Body of pancreas (tissue), 4 donors: ENCODE results near the gene PRSS16. TPM values are rescaled to one million over a fixed set of nuclear protein-coding genes. Genes with fewer than 3 reads are reported as not detected.
A peak's percentile ranks its signal among the peaks of the same experiment; 100 is the strongest.

ENCODE experiments used
- ATAC-seq: fragments of 150-250 bp; one replicate; pipeline ENCODE4 v1.9.1; 2016
- DNase-seq, 4 donors: peaks; one replicate each; pipeline ENCODE4 v3.0.0-alpha.2; 2019
- H3K27ac ChIP-seq, 4 donors: fragments of 200-600 bp; sonication (generic); 1 replicate in 3 of 4; 2 replicates in 1 of 4; pipeline versions ENCODE4 v1.5.1 to v1.6.1; 2016 to 2019; ENCODE audit warnings: mild to moderate bottlenecking in 1 of 4, mixed read lengths in 1 of 4, moderate library complexity in 1 of 4
- H3K27me3 ChIP-seq, 2 donors: fragments of 200-600 bp; sonication (generic); one replicate each; pipeline ENCODE4 v1.6.0; 2016; ENCODE audit warnings: mild to moderate bottlenecking in 1 of 2
- H3K36me3 ChIP-seq, 2 donors: fragments of 200-600 bp; sonication (generic); replicated peaks in 1 of 2; 2 replicates each; pipeline ENCODE4 v1.5.1; 2016; ENCODE audit warnings: low read depth in 2 of 2; ENCODE audit not compliant: insufficient read depth in 1 of 2
- H3K4me1 ChIP-seq: fragments of 200-600 bp; sonication (generic); one replicate; pipeline ENCODE4 v1.6.0; 2016
- H3K4me3 ChIP-seq, 2 donors: fragments of 200-600 bp; sonication (generic); 1 replicate in 1 of 2; 2 replicates in 1 of 2; pipeline ENCODE4 v1.5.1; 2016 to 2019
- H3K9me3 ChIP-seq, 3 donors: fragments of 200-600 bp; sonication (generic); 1 replicate in 2 of 3; 2 replicates in 1 of 3; pipeline ENCODE4 v1.5.1; 2016
- CTCF ChIP-seq, 7 experiments: fragments of 450-650 bp in 4 of 7; fragments of 200-600 bp in 3 of 7; sonication (generic) in 3 of 7; IDR thresholded peaks; one replicate each; pipeline ENCODE4 v1.5.1; 2016 to 2019; ENCODE audit warnings: antibody characterized with exemption in 7 of 7
- POLR2A ChIP-seq, 3 donors: fragments of 450-650 bp; IDR thresholded peaks; one replicate each; pipeline ENCODE4 v1.6.1; 2016; ENCODE audit warnings: antibody characterized with exemption in 3 of 3, mild to moderate bottlenecking in 2 of 3
- whole genome bisulfite sequencing, 2 donors: methylation state at CpG; one replicate each; pipeline ENCODE4 v1.1.5; 2017; 5-methylcytosine and 5-hydroxymethylcytosine counted together
- intact Hi-C: fragments of 100-400 bp; cut with DNase I; formaldehyde crosslinking; loops from one replicate; pipeline ENCODE4 v1.15.1; 2023
- total RNA-seq, 2 donors: library from RNA; depleted of rRNA; stranded (reverse); fragments of >200 nt; gene quantifications; one replicate each; pipeline ENCODE4 v1.1.0, GENCODE V29; 2016

Gene PRSS16
- total RNA-seq, 2 donors from 2014 or later = 10.9 to 43.8 TPM

DNA sequence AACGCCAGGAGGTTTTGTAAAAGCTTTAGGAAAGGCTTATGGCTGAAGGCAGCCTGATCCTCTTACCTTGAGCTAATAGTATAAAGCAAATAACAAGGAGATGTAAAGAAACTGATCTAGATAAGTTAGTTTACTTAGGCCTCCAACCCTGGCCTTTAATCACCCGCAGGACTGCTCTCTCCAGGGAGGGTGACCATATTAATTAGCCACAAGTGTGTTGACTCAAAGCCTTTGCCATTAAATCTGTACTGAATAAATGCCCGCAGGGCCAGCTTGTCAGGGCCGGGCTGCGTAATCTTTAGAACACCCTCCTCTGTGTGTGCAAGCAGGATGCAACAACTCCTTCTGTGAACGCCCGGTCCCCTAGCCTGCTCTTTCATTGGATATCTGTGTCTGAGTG lies 6.1 kb upstream of the PRSS16 start:
- intact Hi-C loops = no loop called here
- H3K9me3 ChIP-seq = no peaks in the 10 kb centered on the region
- no peak for TF ChIP-seq CTCF (IDR thresholded peaks at IDR 0.05)
- no peak for TF ChIP-seq POLR2A (IDR thresholded peaks at IDR 0.05)
- no peak overlapping the region for H3K27ac ChIP-seq
- no peaks in the 10 kb centered on the region for H3K4me1 ChIP-seq
- H3K36me3 ChIP-seq = no peaks in the 10 kb centered on the region
- WGBS, 2 donors = 70 to 74% methylated on average over 5 to 7 of the region's 7 CpGs
- no peak overlapping the region for H3K4me3 ChIP-seq
- H3K27me3 ChIP-seq = peaks cover 2 to 32% of the 10 kb centered on the region in 2 donors
- no peak for DNase-seq
- ATAC-seq = no peak

- H3K27me3 ChIP-seq = peaks cover 2 to 31% of the 10 kb centered on the region in 2 donors
- TF ChIP-seq CTCF (IDR thresholded peaks at IDR 0.05) = no peak
- TF ChIP-seq POLR2A (IDR thresholded peaks at IDR 0.05) = no peak
- no peaks in the 10 kb centered on the region for H3K9me3 ChIP-seq
- H3K4me1 ChIP-seq = no peaks in the 10 kb centered on the region
- H3K36me3 ChIP-seq = no peaks in the 10 kb centered on the region
- no peak for DNase-seq
- no peak overlapping the region for H3K27ac ChIP-seq
- intact Hi-C loops = no loop called here
- no peak overlapping the region for H3K4me3 ChIP-seq
- ATAC-seq = no peak
- 57 to 62% methylated on average over 14 of the region's 14 CpGs for WGBS, 2 donors
Measured at GRCh38 chr6:27242589-27243265, 4.8 kb upstream of the PRSS16 start.

DNA sequence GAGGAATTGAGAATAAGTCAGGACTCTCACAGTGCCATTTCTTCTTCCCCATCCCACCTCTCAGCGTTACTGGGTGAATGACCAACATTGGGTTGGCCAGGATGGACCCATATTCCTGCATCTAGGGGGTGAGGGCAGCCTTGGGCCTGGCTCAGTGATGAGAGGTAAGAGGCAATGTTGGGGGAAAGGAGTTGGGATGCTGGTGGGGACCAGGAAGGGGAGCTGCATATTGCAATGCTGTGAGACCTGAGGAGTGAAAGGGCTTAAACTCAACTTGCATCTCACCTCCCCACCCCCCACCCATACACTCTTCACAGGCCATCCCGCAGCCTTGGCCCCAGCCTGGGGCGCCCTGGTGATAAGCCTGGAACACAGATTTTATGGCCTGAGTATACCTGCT lies 1.3 kb downstream of the PRSS16 start:
- Histone ChIP-seq H3K27ac (no peak overlapping the region), H3K4me1 (peaks cover 23% of the 10 kb centered on the region), H3K27me3 (peaks cover 0 to 4% of the 10 kb centered on the region in 2 donors), H3K36me3 (no peaks in the 10 kb centered on the region), H3K4me3 (no peak overlapping the region), H3K9me3 (no peaks in the 10 kb centered on the region)
- no peak for ATAC-seq
- 70 to 85% methylated on average over 3 of the region's 3 CpGs for WGBS, 2 donors
- DNase-seq = no peak
- intact Hi-C loops = no loop called here
- no peak for TF ChIP-seq CTCF (IDR thresholded peaks at IDR 0.05)
- TF ChIP-seq POLR2A (IDR thresholded peaks at IDR 0.05) = no peak

GRCh38 chr6:27250277-27251111 lies 3.0 kb downstream of the PRSS16 start:
- no peak for ATAC-seq

More at GRCh38 chr6:27250277-27251111, 3.0 kb downstream of the PRSS16 start:
- H3K27me3 ChIP-seq = no peaks in the 10 kb centered on the region
- peak overlapping the region; percentile 47 to 86 for H3K4me3 ChIP-seq
- peak overlapping the region; percentile 90 to 98 (median 96) for H3K27ac ChIP-seq
- DNase-seq = peak in 3 of 4 donors; percentile 9 to 32 (median 22)
- H3K36me3 ChIP-seq = no peaks in the 10 kb centered on the region
- intact Hi-C loops = no loop called here
- WGBS, 2 donors = 3 to 5% methylated on average over 34 to 35 of the region's 35 CpGs
- peak in 2 of 3 donors; percentile 59 to 68 for TF ChIP-seq POLR2A (IDR thresholded peaks at IDR 0.05)
- TF ChIP-seq CTCF (IDR thresholded peaks at IDR 0.05) = no peak
- peaks cover 35% of the 10 kb centered on the region for H3K4me1 ChIP-seq
- H3K9me3 ChIP-seq = no peaks in the 10 kb centered on the region
